IMR-90 (cell line): Measurements from ENCODE around the gene METTL15. TPM values are rescaled to one million over a fixed set of nuclear protein-coding genes. Genes with fewer than 3 reads are reported as not detected.

Experiments
- ATAC-seq: fragments of 200-7000 bp; cut with Tn5 transposase; 2 replicates; pipeline ENCODE4 v1.9.1; 2020; ENCODE audit warnings: low read depth, mild to moderate bottlenecking, moderate library complexity
- BruUV-seq: library from RNA; stranded (reverse); fragments of 400-500 nt; replicated peaks from 2 replicates; lab custom pipeline; 2021; lab: Mats Ljungman, UMichigan
- CTCF ChIA-PET: fragments of 300-600 bp; formaldehyde crosslinking; extraction: SDS; loops from one replicate; lab custom pipeline; 2021; ENCODE audit warnings: antibody characterized with exemption; lab: Yijun Ruan, JAX
- POLR2A ChIA-PET: fragments of 300-600 bp; sonication (Branson Sonifier 250); formaldehyde crosslinking; loops from one replicate; lab custom pipeline; 2022; ENCODE audit warnings: antibody characterized with exemption; ENCODE audit not compliant: unreplicated experiment; lab: Charles Lee
- DNase-seq: peaks from one replicate; pipeline ENCODE4 v3.0.0; 2013
- H2AFZ ChIP-seq: replicated peaks from 2 replicates; pipeline ENCODE3; 2013; ENCODE audit warnings: low read length, mild to moderate bottlenecking; ENCODE audit not compliant: poor library complexity
- H2AK5ac ChIP-seq: 2 replicates; pipeline ENCODE4 v1.6.1; 2013; ENCODE audit warnings: low read depth, low read length, inconsistent platforms
- H2AK9ac ChIP-seq: replicated peaks from 2 replicates; pipeline ENCODE3; 2013; ENCODE audit warnings: mild to moderate bottlenecking, low read depth, low read length, moderate library complexity; ENCODE audit not compliant: poor library complexity
- H2BK120ac ChIP-seq: 2 replicates; pipeline ENCODE4 v1.6.1; 2013; ENCODE audit warnings: low read depth, low read length, inconsistent platforms
- H2BK15ac ChIP-seq: 3 replicates; pipeline ENCODE4 v1.6.1; 2013; ENCODE audit warnings: low read depth, low read length, inconsistent platforms
- H2BK20ac ChIP-seq: 2 replicates; pipeline ENCODE4 v1.6.1; 2013; ENCODE audit warnings: low read depth, mild to moderate bottlenecking, inconsistent platforms, low read length, moderate library complexity
- H2BK5ac ChIP-seq: 2 replicates; pipeline ENCODE4 v1.6.1; 2013; ENCODE audit warnings: mild to moderate bottlenecking, low read depth, low read length, inconsistent platforms; ENCODE audit not compliant: poor library complexity, severe bottlenecking
- H3K14ac ChIP-seq: replicated peaks from 2 replicates; pipeline ENCODE4 v1.6.1; 2013; ENCODE audit warnings: low read depth, low read length, inconsistent platforms
- H3K18ac ChIP-seq: 2 replicates; pipeline ENCODE4 v1.6.1; 2013; ENCODE audit warnings: low read depth, low read length, control low read depth
- H3K23ac ChIP-seq: 2 replicates; pipeline ENCODE4 v1.6.1; 2013; ENCODE audit warnings: low read depth, low read length, inconsistent platforms
- H3K27ac ChIP-seq: 2 replicates; pipeline ENCODE4 v1.5.1; 2013; ENCODE audit warnings: mild to moderate bottlenecking, control low read depth, low read length; ENCODE audit not compliant: insufficient read depth
- H3K27me3 ChIP-seq: 2 replicates; pipeline ENCODE4 v1.6.1; 2013; ENCODE audit warnings: low read length; ENCODE audit not compliant: control insufficient read depth, insufficient read depth
- H3K36me3 ChIP-seq: 2 replicates; pipeline ENCODE4 v1.6.1; 2013; ENCODE audit warnings: low read length, mixed read lengths; ENCODE audit not compliant: control insufficient read depth, insufficient read depth
- H3K4ac ChIP-seq: 2 replicates; pipeline ENCODE4 v1.6.1; 2013; ENCODE audit warnings: low read depth, low read length, inconsistent platforms
- H3K4me1 ChIP-seq: 2 replicates; pipeline ENCODE4 v1.6.1; 2013; ENCODE audit warnings: low read length, mixed read lengths; ENCODE audit not compliant: control insufficient read depth, insufficient read depth
- H3K4me2 ChIP-seq: 2 replicates; pipeline ENCODE4 v1.6.1; 2013; ENCODE audit warnings: low read depth, mild to moderate bottlenecking, control low read depth, low read length, moderate library complexity
- H3K4me3 ChIP-seq: 2 replicates; pipeline ENCODE4 v1.5.1; 2013; ENCODE audit warnings: low read depth, mild to moderate bottlenecking, control low read depth, low read length, moderate library complexity; ENCODE audit not compliant: insufficient read depth
- H3K56ac ChIP-seq: 2 replicates; pipeline ENCODE4 v1.6.1; 2013; ENCODE audit warnings: low read length, inconsistent platforms; ENCODE audit not compliant: insufficient read depth; ENCODE audit errors: extremely low read depth
- H3K79me1 ChIP-seq, 2 experiments: 2 replicates each; pipeline ENCODE4 v1.6.1; 2013; ENCODE audit warnings: low read length in 2 of 2, inconsistent platforms in 1 of 2, low read depth in 1 of 2
- H3K9ac ChIP-seq: 2 replicates; pipeline ENCODE4 v1.6.1; 2013; ENCODE audit warnings: low read depth, low read length, control low read depth
- H3K9me1 ChIP-seq: 2 replicates; pipeline ENCODE4 v1.6.1; 2013; ENCODE audit warnings: low read length, inconsistent platforms; ENCODE audit not compliant: insufficient read depth
- H3K9me3 ChIP-seq: 2 replicates; pipeline ENCODE4 v1.6.1; 2013; ENCODE audit warnings: low read length; ENCODE audit not compliant: control insufficient read depth, insufficient read depth
- H4K20me1 ChIP-seq: 2 replicates; pipeline ENCODE4 v1.6.1; 2013; ENCODE audit warnings: low read length, inconsistent platforms; ENCODE audit not compliant: insufficient read depth
- H4K5ac ChIP-seq: 2 replicates; pipeline ENCODE4 v1.6.1; 2013; ENCODE audit warnings: mild to moderate bottlenecking, low read depth, low read length, control low read depth
- H4K8ac ChIP-seq, 2 experiments: 2 replicates each; pipeline ENCODE4 v1.6.1; 2013; ENCODE audit warnings: low read depth in 2 of 2, low read length in 2 of 2, control low read depth in 1 of 2, inconsistent platforms in 1 of 2
- H4K91ac ChIP-seq: 2 replicates; pipeline ENCODE4 v1.6.1; 2013; ENCODE audit warnings: low read depth, low read length, inconsistent platforms; ENCODE audit not compliant: insufficient read depth
- BHLHE40 ChIP-seq: fragments of 150-350 bp; IDR thresholded peaks from 2 replicates; pipeline ENCODE4 v1.6.1; 2016; ENCODE audit warnings: mild to moderate bottlenecking, low read depth, low read length
- CEBPB ChIP-seq: IDR thresholded peaks from 2 replicates; pipeline ENCODE4 v1.6.1; 2012; ENCODE audit warnings: low read depth, low read length, improper control_type of control experiment
- CHD1 ChIP-seq: IDR thresholded peaks from 2 replicates; pipeline ENCODE4 v1.6.1; 2012; ENCODE audit warnings: low read depth, low read length, improper control_type of control experiment
- FOS ChIP-seq: fragments of 150-350 bp; IDR thresholded peaks from 2 replicates; pipeline ENCODE4 v1.6.1; 2016; ENCODE audit warnings: low read depth, low read length
- MAFK ChIP-seq: IDR thresholded peaks from 2 replicates; pipeline ENCODE4 v1.6.1; 2012; ENCODE audit warnings: low read depth, low read length, improper control_type of control experiment
- MAZ ChIP-seq: IDR thresholded peaks from 2 replicates; pipeline ENCODE4 v1.6.1; 2012; ENCODE audit warnings: low read depth, mild to moderate bottlenecking, low read length, improper control_type of control experiment, moderate library complexity, borderline replicate concordance
- MXI1 ChIP-seq: IDR thresholded peaks from 2 replicates; pipeline ENCODE4 v1.6.1; 2012; ENCODE audit warnings: low read depth, mild to moderate bottlenecking, low read length, moderate library complexity, borderline replicate concordance
- NFE2L2 ChIP-seq: fragments of 150-350 bp; IDR thresholded peaks from 2 replicates; pipeline ENCODE4 v1.6.1; 2016; ENCODE audit warnings: low read depth, mild to moderate bottlenecking, low read length
- POLR2A ChIP-seq: IDR thresholded peaks from 2 replicates; pipeline ENCODE4 v1.6.1; 2012; ENCODE audit warnings: mild to moderate bottlenecking, low read depth, low read length
- RAD21 ChIP-seq: IDR thresholded peaks from 2 replicates; pipeline ENCODE4 v1.6.1; 2012; ENCODE audit warnings: low read length, improper control_type of control experiment
- RCOR1 ChIP-seq: IDR thresholded peaks from 2 replicates; pipeline ENCODE4 v1.6.1; 2012; ENCODE audit warnings: mild to moderate bottlenecking, low read length, improper control_type of control experiment; ENCODE audit not compliant: insufficient replicate concordance
- RFX5 ChIP-seq: IDR thresholded peaks from 2 replicates; pipeline ENCODE4 v1.8.0; 2012; ENCODE audit warnings: low read depth, mild to moderate bottlenecking, low read length, moderate library complexity
- SMC3 ChIP-seq: fragments of 150-350 bp; IDR thresholded peaks from 2 replicates; pipeline ENCODE4 v1.6.1; 2016; ENCODE audit warnings: low read depth, mild to moderate bottlenecking, antibody characterized with exemption, low read length, moderate library complexity
- WGBS, 2 experiments: methylation state at CpG; one replicate each; pipeline versions ENCODE4 v1.1.5 to v1.1.7; 2013; ENCODE audit warnings: missing lambda C conversion rate in 2 of 2; ENCODE audit not compliant: insufficient read length in 1 of 2; ENCODE audit errors: extremely low coverage in 2 of 2; 5-methylcytosine and 5-hydroxymethylcytosine counted together
- dilution Hi-C: fragments of 300-500 bp; cut with HindIII; formaldehyde crosslinking; loops from one replicate; pipeline ENCODE4 v1.14.3; 2018; ENCODE audit warnings: low sequenced_read_pairs; ENCODE audit not compliant: unreplicated experiment
- in situ Hi-C: fragments of 300-500 bp; cut with MboI; formaldehyde crosslinking; loops from 3 replicates; pipeline ENCODE4 v1.14.3; 2019; ENCODE audit warnings: low sequenced_read_pairs, inconsistent platforms, mixed read lengths
- intact Hi-C: fragments of 100-400 bp; cut with micrococcal nuclease; formaldehyde crosslinking; loops from 2 replicates; pipeline ENCODE4 v1.10.0; 2022
- polyA plus RNA-seq, 3 experiments: library from polyadenylated mRNA; depleted of rRNA; stranded (reverse); fragments of >200 nt; gene quantifications; 2 replicates each; pipeline ENCODE4 v1.2.3, GENCODE V29; 2012; ENCODE audit warnings: low replicate concordance in 1 of 3
- total RNA-seq: library from RNA; depleted of rRNA; stranded (reverse); fragments of >200 nt; gene quantifications from 2 replicates; pipeline ENCODE4 v1.2.3, GENCODE V29; 2012
- TF ChIP-seq, protein P1 (sequence below): fragments of 150-350 bp; IDR thresholded peaks from 2 replicates; pipeline ENCODE4 v1.6.1; 2016; ENCODE audit warnings: low read depth, mild to moderate bottlenecking, low read length, moderate library complexity, borderline replicate concordance
- TF ChIP-seq, protein P2 (sequence below): conservative IDR thresholded peaks from 2 replicates; pipeline ENCODE4 v1.5.1; 2012; ENCODE audit warnings: mild to moderate bottlenecking, low read depth, low read length, improper control_type of control experiment
- TF ChIP-seq, protein P3 (sequence below): fragments of 150-350 bp; IDR thresholded peaks from 2 replicates; pipeline ENCODE4 v1.6.1; 2017; ENCODE audit warnings: mild to moderate bottlenecking, antibody characterized with exemption, low read length, low read depth

METTL15 gene
- total and polyA plus RNA-seq, 2 of the 4 experiments (the other 2 are of a cell fraction): 6.5 to 30.5 TPM

DNA sequence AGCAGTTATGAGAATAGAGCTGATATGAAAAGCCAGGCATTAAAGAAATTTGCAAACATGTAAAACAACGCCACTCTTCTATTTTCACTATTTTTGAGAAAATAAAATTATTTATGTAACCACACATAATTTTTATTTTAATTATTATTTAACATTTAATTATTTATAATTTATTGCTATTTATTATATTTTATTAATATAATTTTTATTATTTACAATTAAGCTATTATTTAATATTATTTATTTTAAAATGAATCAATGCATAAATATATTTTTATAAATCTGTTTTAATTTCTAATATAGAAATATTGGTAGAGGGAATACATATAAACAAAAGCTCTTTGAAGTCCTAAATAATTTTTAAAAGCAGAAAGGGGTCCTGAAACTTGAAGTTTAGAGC lies 36.9 kb upstream of the METTL15 start:
- no CpG with 5 or more reads among the region's 1 CpG for WGBS, 2 experiments
- no peak overlapping the region; the same call in 1 of the 2 replicates for H4K5ac ChIP-seq
- H3K4ac ChIP-seq: no peak overlapping the region
- H2BK5ac ChIP-seq: no peak overlapping the region
- no peak overlapping the region for H4K91ac ChIP-seq
- DNase-seq: no peak
- H3K9me1 ChIP-seq: peaks cover 4% of the 10 kb centered on the region; the same call in 1 of the 2 replicates
- H4K8ac ChIP-seq: no peak overlapping the region
- H3K4me3 ChIP-seq: no peak overlapping the region
- CTCF ChIA-PET: interaction anchor here (0.6 kb wide), 1 partner anchor 813 kb away, joined by 3 read pairs; no protein-coding TSS in a partner anchor
- no peak overlapping the region for H3K27ac ChIP-seq
- H3K56ac ChIP-seq: no peak overlapping the region
- H3K79me1 ChIP-seq: peaks cover 16% of the 10 kb centered on the region in 2 experiments
- H2AK9ac ChIP-seq: no peak overlapping the region
- H3K36me3 ChIP-seq: peaks cover 3% of the 10 kb centered on the region; the same call in 1 of the 2 replicates
- no peaks in the 10 kb centered on the region for H4K20me1 ChIP-seq
- TF ChIP-seq MAZ (no peak), SMC3 (no peak), FOS (no peak), RFX5 (no peak), RAD21 (no peak), POLR2A (no peak), MAFK (no peak), BHLHE40 (no peak), CHD1 (no peak), CEBPB (no peak), MXI1 (no peak), RCOR1 (no peak), NFE2L2 (no peak)
- TF ChIP-seq, protein P1, sequence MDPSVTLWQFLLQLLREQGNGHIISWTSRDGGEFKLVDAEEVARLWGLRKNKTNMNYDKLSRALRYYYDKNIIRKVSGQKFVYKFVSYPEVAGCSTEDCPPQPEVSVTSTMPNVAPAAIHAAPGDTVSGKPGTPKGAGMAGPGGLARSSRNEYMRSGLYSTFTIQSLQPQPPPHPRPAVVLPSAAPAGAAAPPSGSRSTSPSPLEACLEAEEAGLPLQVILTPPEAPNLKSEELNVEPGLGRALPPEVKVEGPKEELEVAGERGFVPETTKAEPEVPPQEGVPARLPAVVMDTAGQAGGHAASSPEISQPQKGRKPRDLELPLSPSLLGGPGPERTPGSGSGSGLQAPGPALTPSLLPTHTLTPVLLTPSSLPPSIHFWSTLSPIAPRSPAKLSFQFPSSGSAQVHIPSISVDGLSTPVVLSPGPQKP: no peak
- TF ChIP-seq, protein P2, sequence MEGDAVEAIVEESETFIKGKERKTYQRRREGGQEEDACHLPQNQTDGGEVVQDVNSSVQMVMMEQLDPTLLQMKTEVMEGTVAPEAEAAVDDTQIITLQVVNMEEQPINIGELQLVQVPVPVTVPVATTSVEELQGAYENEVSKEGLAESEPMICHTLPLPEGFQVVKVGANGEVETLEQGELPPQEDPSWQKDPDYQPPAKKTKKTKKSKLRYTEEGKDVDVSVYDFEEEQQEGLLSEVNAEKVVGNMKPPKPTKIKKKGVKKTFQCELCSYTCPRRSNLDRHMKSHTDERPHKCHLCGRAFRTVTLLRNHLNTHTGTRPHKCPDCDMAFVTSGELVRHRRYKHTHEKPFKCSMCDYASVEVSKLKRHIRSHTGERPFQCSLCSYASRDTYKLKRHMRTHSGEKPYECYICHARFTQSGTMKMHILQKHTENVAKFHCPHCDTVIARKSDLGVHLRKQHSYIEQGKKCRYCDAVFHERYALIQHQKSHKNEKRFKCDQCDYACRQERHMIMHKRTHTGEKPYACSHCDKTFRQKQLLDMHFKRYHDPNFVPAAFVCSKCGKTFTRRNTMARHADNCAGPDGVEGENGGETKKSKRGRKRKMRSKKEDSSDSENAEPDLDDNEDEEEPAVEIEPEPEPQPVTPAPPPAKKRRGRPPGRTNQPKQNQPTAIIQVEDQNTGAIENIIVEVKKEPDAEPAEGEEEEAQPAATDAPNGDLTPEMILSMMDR: no peak
- TF ChIP-seq, protein P3, sequence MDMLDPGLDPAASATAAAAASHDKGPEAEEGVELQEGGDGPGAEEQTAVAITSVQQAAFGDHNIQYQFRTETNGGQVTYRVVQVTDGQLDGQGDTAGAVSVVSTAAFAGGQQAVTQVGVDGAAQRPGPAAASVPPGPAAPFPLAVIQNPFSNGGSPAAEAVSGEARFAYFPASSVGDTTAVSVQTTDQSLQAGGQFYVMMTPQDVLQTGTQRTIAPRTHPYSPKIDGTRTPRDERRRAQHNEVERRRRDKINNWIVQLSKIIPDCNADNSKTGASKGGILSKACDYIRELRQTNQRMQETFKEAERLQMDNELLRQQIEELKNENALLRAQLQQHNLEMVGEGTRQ: no peak
- in situ Hi-C loops (no loop called here), intact Hi-C loops (no loop called here), dilution Hi-C loops (no loop called here)
- H3K27me3 ChIP-seq: no peaks in the 10 kb centered on the region
- H3K14ac ChIP-seq: no peak overlapping the region
- no peak overlapping the region for H3K4me2 ChIP-seq
- H3K4me1 ChIP-seq: peaks cover 6% of the 10 kb centered on the region
- H2AFZ ChIP-seq: no peak overlapping the region
- no peak overlapping the region for H3K23ac ChIP-seq
- H3K9me3 ChIP-seq: no peaks in the 10 kb centered on the region
- no peak overlapping the region for H2AK5ac ChIP-seq
- H3K9ac ChIP-seq: no peak overlapping the region
- no peak overlapping the region for H2BK120ac ChIP-seq
- H2BK20ac ChIP-seq: no peak overlapping the region
- BruUV-seq: no TSS peak
- POLR2A ChIA-PET: no interaction called here
- ATAC-seq: no peak
- H3K18ac ChIP-seq: no peak overlapping the region
- no peak overlapping the region for H2BK15ac ChIP-seq
